Hematopoietic multipotent progenitor cell (in vitro differentiated cells): ENCODE measurements around the gene TRPM6. TPM values are rescaled to one million over a fixed set of nuclear protein-coding genes. Genes with fewer than 3 reads are reported as not detected.
"Not testable (repeated sequence)": the region's sequence is repeated elsewhere in the genome, so short reads cannot be mapped to it uniquely, and the experiment has no call there.

ENCODE experiments used
- DNase-seq, 3 donors: peaks; one replicate each; pipeline ENCODE4 v3.0.0-alpha.2; 2011 to 2015; ENCODE audit warnings: low read depth in 2 of 3, low spot score in 2 of 3
- total RNA-seq: library from RNA; depleted of rRNA; stranded (reverse); fragments of >200 nt; gene quantifications from one replicate; pipeline ENCODE4 v1.2.3, GENCODE V29; 2012

Gene TRPM6
- total RNA-seq: under 0.01 TPM

- peak; percentile 3 to 74 (median 59) for DNase-seq
These were observed at the start of gene TRPM6 for GRCh38 chr9:74887041-74887980. Gene TRPM6 (minus strand): TSS chr9:74887921. CDS start chr9:74887856, 65 bp downstream.

GRCh38 chr9:74935008-74935407 is 47.3 kb upstream of the TRPM6 start:
- DNase-seq: no peak

- no peak for DNase-seq
These were observed 34.0 kb upstream of the TRPM6 start for GRCh38 chr9:74921737-74922136.

GRCh38 chr9:74920944-74921626 is 33.4 kb upstream of the TRPM6 start:
- no peak for DNase-seq

- DNase-seq: no peak
These were observed 22.3 kb upstream of the TRPM6 start for GRCh38 chr9:74910036-74910435.

- DNase-seq: no peak
These were observed 20.9 kb upstream of the TRPM6 start for GRCh38 chr9:74908665-74909064.

- no peak for DNase-seq
These were observed 19.4 kb upstream of the TRPM6 start for GRCh38 chr9:74907085-74907484.

- no peak for DNase-seq
These were observed 13.3 kb upstream of the TRPM6 start for GRCh38 chr9:74901001-74901400.

- DNase-seq: not testable (repeated sequence)
These were observed 728 bp upstream of the TRPM6 start for GRCh38 chr9:74888449-74888848.

- DNase-seq: no peak
These were observed 255 bp upstream of the TRPM6 start for GRCh38 chr9:74887981-74888370.

- no peak for DNase-seq
These were observed 11.3 kb downstream of the TRPM6 start for GRCh38 chr9:74876382-74876949.

- no peak for DNase-seq
These were observed 12.1 kb downstream of the TRPM6 start for GRCh38 chr9:74875656-74876055.

GRCh38 chr9:74874220-74874619 is 13.5 kb downstream of the TRPM6 start:
- DNase-seq: no peak

GRCh38 chr9:74872619-74873233 is 15.0 kb downstream of the TRPM6 start:
- DNase-seq: no peak

- DNase-seq: no peak
These were observed 20.2 kb downstream of the TRPM6 start for GRCh38 chr9:74867483-74867882.

- no peak for DNase-seq
These were observed 22.5 kb downstream of the TRPM6 start for GRCh38 chr9:74865177-74865576.

- DNase-seq: no peak
These were observed 25.8 kb downstream of the TRPM6 start for GRCh38 chr9:74861773-74862474.

- no peak for DNase-seq
These were observed 26.6 kb downstream of the TRPM6 start for GRCh38 chr9:74861071-74861470.

- DNase-seq: not testable (repeated sequence)
These were observed 27.5 kb downstream of the TRPM6 start for GRCh38 chr9:74860247-74860646.

- no peak for DNase-seq
These were observed 27.9 kb downstream of the TRPM6 start for GRCh38 chr9:74859786-74860185.
